GM21717 (cell line): ENCODE data around the gene DBH.

Source experiments
- ATAC-seq: cut with Tn5 transposase; IDR thresholded peaks from one replicate; pipeline ENCODE4 v1.9.1; 2021; ENCODE audit warnings: mild to moderate bottlenecking, moderate library complexity; ENCODE audit not compliant: unreplicated experiment

Gene DBH

DNA sequence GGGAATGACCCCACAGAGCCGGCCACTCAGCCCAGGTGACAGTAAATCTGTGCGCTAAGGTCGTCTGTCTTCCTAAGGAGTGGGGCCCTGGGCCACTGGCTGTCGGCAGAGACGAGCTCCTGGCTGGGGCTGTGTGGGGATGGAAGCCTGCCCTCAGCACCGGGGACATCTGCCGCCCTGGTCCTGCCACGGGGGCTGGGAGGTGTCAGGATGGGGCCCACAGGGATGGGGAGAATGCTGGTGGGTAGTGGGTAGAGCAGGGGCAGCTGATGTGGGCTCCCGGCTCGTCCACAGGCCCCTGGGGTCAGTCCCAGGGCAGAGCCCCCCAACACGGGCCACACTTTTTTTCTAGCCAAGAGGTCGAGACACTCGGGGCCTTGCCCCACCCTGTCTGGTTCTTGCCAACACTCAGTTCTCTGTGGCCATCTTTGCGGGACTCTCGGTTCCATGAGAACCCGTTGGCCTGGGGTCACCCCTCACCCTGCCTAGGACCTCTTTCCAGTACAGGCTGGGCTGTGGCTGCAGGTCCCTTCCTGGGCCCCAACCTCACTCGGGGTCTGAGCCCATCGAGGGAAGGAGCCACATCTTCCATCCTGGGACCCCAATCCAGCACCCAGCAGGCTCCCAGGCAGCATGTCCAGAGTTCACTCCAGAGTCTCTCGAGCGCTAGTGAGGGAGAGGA is 45.0 kb downstream of the DBH start:
- ATAC-seq, result no peak

DNA sequence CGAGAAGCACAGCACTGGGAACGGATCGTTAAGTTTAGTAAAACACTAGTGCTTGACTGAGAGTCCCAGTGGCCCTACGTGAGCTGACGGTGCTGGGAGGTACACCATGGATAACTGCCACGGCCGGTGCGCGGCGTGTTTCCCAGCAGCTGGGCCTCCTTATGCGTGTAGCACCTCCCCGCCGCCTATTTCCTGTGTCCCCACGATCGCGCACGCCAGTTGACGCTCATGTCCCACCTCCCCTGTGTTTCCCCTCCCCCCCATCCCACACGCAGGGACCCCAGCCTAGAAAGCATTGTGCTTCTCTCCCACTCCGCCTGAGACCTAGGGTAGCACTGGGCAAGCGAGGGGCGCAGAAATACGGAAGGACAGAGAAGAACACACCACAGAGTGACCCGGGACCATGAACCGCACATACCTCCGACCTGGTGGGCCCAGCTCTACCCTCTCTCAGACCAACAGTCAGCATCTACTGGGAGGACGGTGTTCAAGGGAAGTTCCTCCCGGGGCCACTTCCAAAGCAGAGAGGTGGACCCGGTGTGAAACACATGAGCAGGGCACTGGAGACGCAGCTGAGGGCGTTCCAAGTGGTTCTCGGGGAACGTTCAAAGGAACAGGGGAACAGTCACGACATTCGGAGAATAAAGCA is 45.6 kb downstream of the DBH start:
- ATAC-seq, result no peak

DNA sequence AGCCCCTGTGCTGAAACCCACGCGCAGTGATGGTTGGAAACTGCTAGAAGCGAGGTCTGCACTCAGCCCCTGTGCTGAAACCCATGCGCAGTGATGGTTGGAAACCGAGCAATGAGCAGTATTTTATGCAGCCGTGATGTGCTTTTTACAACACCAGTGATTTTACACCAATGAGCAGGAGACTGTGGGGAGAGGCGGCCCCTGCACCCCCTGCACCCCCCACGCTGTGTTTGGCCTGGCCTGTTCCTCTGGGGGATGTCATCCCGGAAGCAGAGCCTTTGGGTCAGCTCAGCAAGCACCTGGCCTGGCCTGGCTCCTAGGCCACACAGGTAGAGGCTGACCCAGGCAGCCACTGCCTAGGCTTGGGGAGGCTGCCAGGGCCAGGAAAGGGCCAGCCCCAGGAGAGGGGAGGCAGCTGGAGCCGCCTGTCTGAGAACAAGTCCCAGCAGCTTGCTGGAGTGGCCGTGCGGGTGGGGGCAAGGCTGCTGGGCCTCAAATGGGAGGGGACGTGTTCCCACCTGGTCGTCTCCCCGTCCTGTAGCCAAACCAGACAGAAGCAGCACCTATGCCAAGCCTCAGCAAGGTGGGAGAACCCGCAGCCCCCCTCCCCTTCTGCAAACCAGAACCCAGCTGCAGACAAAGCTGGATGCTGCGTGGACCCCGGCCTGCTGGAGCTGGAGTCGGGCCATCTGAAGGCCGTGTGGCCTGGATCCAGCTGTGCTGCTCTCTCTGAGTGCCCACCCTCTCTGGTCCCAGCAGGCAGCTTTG is 46.8 kb downstream of the DBH start:
- no peak for ATAC-seq

DNA sequence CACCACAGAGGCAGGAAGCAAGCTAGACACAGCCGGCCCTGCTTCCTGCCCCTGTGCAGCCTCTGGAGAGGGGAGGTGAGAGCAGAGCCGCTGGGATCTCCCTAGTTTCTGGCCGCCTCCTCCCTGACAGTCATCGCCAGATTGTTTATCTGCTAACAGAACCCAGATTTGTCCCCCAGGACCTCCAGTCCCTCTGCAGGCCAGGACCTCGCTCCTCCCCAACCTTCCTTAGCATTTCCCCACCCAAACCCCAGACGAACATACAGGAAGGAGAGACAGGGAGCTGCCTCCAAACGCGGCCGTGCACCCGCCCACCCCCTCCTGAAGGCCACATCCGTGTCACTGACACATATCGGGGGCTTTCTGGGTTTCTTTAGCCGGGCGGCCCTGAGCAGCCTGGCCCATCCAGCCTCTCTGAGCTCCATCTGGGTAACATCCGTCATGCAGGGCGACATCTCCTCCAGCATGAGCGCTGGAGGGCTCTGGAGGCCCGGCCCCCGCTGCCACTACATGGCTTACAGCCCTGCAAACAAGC is 47.5 kb downstream of the DBH start:
- ATAC-seq, result no peak

DNA sequence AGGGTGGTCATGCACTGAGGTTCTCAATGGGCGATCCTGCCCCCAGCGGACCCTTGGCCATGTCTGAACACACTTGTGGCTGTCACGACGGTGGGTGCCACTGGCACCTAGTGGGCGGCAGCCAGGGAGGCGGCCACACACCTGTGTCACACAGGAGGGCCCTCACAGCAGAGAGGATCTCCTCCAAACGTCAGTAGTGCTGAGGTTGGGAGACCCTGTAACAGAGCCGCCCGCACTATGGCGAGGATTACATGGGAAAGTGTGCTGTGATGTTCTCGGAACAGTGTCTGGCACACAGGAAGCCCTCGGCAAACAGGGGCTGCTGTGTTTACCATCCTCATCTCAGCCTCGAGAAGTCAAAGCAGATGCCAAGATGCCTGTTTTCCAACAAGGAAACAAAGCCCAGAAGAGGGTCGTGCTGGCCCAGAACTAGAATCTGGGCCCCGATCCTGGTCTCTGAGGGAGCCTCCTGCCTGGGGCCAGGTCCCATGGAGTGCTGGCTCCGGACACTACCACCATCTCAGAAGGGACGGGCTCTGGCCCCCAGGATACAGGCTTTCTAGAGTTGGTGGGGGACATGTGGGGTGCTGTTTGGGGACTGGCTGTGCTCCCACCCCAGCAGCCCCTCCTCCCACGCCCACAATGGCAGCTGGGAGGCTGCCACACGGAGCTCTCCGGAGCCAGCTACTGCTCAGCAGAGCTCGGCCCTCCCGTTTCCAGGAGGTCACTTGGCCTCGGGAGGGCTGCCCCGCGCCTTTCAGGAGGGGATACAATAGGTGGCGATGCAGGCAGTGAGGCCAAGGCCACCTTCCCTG is 48.2 kb downstream of the DBH start:
- no peak for ATAC-seq

DNA sequence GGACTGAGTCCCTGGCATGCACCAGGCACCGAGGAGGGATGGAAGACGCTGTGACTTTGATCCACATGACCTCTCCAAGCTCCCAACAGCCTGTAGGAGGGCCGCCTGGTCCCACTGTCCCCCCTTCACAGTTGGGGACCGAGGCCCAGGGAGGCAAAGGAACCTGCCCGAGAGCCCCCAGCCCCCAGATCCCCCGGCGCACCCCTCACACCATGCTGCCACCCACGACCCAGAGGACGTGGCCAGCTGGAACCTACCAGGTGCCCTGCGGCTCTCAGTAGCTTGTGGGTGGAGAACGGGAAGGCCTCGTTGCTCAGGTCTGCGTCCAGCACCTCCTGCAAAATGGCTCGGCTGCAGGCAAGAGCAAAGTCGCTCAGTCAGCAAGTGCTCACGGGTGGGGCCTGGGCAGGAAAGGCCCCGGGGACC is 48.8 kb downstream of the DBH start:
- ATAC-seq, result no peak

DNA sequence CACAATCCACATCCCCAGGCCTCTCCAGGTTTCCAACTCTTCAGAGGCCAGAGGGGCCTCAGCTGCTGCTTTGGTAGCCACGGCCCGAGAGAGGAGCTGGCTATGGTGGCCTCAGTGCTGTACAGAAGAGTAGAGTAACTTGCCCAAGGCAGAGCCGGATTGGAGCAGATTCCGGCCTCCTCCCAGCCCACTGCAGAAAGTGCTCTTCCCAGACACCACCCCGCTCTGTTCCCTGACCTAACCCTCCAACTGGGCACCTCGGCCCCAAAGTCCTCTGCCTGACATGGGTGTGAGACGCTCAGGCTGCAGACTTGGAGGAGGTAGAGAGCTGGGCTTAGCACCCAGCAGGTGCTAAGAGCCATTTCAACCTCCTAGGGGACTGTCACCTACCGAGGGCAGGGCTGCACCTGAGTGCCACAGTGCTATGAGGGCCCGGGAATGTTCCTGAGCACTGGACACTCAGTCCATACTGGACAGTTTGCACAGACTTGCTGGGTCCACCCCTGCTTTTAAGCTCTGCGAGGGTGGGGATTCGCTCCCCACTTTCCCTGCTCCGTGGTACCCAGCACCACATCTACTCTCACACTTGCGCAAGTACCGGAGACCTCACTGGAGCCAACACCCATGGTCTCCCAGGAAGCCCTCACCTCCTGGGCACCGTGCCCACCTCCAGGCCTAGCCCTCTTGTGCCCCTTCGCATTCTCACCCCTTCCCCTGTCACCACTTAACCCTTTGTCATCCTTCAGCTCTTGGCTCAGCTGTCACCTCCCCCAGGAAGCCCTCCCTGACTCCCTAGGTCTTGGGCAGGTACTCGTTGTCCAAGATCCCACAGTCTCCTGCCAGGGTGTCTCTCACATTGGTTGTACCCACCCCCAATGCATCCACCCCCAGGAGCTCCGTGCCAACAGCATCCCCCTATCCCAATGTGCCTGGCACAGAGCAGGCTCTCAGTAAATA is 49.8 kb downstream of the DBH start:
- ATAC-seq, result no peak

DNA sequence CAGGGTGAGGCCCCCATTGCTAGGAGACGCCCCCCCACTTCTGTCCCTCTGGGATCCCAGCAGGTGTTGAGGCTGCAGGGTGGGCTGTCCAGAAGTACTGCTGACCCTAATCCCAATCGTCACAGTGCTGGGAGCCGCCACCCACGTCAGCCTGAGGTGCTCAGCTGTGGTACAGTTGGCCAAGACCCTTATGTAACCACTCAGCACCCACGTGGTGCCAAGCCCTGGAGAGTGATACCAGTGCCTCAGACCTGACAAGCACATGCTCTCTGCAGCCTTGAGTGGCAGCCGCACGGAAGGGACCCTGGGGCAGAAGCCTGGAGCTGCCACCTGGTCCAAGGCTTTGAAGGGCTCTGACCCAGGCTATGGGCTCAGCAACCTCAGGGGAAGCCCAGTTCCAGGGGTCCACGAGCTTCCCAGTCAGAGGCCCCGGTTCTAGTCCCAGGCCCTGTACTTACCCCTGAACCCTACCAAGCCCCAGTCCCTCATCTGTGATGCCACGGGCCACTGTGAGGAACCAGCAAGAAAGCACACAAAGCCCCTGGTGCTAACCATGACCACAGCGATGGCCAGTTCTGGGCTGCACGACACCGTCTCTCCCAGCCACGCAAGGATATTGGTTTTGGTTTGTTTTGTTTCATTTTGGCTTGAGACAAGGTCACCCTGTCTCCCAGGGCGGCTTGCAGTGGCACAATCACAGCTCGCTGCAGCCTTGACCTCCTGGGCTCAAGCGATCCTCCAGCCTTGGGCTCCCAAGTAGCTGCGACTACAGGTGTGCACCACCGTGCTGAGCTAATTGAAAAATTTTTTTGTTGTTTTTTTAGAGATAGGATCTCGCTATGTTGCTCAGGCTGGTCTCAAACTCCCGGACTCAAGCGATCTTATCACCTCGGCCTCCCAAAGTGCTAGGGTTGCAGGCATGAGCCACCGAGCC is 50.7 kb downstream of the DBH start:
- ATAC-seq, result no peak

DNA sequence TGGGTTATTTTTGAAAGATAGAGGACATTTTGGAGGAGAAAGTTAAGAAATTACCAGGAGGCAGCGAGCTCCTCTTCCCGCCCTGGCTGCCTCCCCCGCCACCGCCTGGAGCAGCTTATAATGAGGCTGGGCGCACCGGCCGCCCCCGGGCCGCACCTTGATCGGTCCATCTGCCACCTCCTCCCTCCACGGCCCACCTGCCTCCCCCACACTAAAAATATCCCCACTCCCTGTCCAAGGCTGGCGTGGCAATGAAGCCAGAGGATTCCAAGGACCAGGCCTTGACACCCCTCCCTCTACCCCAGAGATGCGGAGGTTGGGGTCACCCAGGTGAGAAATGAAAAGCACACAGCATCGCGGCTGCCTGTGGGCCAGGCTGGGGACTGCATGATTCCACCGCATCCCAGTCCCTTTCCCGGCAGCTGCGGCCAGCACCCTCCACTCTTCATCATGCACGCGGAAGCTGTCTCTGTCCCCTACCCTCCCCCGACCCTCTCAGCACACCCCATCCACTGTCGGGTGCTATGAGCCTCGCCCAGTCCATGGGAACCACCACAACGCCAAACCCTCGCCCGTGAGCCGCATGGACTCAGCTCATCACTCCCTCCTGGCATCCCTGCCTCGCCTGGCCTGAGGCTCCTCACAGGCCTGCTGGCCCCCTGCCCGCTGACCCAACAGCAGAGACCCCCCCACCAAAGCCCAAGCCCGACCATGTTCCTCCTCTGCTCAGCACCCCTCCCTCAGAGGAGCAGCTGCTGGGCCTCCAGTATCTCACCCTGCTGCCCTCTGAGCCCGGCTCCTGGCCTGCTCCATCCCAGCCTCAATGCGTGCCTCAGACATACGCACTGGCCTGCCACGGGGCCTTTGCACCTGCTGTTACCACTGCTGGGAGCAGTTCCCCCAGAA is 51.9 kb downstream of the DBH start:
- ATAC-seq, result no peak

DNA sequence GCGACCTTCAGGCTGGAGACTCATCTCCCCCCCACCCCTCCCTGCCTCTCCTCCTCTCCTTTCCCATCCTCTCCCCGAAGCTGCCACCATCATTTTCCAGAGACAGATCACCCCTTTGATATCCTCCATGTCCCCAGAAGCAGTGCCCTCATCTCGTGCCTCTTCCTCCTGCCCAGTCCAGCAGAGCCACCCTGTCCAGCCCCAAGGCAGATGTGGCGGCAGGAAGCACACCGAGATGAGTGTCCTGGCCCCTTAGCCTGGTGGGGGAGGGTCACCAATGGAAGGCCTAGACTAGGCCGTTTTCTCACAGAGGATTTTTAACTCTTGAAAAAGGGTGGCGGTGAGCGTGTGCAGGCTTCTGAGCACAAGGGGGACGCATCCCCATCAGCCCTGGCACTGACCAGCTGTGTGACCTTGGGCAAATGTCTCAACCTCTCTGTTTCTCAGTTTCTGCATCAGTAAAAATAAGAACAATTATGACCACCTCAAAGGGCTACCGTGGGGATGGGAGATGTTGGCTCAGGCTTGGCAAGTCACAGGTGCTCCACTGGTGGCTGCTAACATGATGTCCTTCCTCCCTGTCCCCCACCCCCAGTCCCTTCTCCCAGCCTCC is 53.1 kb downstream of the DBH start:
- no peak for ATAC-seq

DNA sequence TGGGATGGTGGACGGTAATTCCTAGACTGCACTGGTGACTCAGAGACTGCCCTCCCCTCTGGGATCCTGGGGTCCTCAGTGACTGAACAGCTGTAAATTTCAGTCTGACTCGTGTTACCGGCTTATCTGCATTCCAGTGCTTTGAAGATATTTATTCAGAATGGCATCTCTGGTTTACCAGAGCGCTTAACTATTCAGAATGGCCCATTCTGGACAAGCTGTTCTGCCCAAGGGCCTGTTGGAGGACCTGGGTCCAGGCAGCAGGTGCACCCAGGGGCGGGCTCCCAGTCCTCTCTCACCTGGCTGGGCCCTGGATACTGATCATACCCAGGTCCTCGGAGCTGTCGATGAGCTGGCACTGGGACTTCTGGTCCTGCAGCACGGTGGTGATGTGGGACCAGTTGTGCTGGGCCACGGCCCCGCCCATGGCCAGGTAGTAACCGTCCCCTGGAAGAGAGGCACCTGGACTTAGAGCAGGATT is 54.0 kb downstream of the DBH start:
- ATAC-seq, result no peak

DNA sequence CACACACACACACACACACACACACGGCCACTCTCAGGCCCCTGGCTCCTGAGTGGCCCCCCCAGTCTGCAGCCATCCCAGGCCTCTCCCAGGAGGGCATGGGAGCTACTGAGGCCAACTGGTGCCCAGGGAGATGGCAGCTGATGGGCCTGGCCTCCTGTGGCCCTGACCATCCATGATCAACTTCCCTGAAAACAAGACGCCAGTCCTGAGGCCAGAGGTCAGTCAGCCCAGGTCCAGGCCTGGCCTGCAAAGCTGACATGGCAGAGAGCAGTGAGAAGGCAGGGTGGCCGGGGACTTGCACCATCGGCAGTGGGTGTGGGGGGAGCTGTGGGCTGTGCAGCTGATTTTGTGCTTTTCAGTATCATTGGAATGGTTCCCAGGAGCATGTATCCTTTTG is 55.0 kb downstream of the DBH start:
- ATAC-seq, result no peak

DNA sequence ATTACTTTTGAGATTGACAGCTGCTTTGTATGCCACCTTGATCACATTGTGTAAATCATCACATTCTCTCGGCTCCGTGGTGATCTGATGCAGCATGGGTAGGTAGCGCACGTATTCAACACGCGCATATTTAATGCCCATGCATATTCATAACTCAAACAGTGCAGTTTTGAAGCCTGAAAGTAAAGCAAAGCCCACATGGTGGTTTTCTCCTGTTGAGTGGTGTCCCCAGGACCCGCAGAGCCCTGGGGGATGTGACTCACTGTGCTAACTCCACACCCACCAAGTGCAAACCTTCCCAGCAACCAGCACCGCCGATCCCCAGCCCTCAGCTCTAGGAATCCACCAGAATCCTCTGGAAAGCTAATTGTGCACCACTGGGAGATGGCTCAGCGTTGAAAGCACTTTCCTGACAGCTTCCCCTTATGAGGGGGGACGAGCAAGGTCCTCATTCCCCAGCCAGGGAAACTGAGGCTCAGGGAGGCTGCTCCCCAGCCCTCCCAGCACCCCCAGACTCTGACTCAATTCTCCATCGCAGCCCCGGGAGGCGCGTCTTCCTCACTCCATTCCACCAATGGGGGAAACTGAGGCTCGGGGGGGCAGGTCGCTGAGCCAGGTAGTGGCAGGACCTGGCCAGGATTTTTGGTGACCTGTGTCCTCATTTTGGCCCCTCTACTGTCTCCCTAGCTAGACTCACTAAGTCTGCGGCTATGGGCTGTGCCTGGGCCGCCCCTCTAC is 55.6 kb downstream of the DBH start:
- ATAC-seq, result no peak

DNA sequence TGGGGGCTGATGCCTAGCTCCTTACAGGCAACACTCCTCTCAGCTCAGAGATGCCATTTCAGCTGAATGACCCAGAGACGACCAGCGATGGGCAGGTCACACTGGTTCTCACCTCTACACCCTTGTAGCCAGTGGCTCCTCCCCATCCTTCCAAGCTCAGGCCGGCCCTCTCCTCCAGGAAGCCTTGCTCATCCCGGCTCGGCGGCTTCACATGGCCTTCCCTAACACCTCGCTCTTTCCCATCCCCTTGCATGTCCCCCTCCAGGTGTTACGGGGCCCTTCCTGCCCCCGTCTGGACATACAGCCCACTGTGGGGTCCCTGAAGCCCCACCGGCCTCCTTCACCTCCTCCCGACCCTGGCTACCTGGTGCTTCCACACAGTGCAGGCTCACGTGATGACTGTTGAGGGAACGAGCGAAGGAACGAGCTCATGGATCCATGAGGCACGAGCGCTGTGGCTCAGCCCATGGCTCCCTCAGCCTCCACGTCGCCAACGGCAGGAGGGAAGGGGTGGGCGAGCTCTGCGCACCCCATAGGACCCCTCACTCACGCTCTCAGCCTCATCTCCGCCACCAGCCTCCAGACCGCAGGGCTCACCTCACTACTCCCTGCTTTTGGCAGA is 56.3 kb downstream of the DBH start:
- ATAC-seq, result no peak

DNA sequence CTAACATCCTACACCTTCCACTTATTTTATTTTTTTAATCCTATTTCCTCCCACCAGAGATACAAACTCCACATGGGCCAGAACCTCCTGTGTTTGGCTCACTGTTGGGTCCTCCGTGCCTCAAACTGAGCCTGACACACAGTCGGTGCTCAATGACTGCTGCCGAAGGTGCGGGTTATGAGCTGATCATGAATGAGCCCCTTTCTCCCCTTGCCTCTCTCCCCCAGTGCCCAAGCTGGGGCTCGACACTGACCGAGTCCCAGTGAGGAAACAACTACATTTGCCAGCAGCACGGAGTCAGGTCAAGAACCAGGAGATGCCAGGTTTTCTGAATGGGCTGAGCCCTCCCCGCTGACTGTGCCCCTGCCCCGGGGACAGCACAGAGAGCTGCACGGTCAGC is 57.0 kb downstream of the DBH start:
- ATAC-seq, result no peak
